KMS-11 (cell line): Measurements from ENCODE around the gene ANLN.

ENCODE experiments used
- H2AFZ ChIP-seq: fragments of 200-600 bp; sonication (generic); 2 replicates; pipeline ENCODE4 v1.6.1; 2016; ENCODE audit warnings: antibody characterized with exemption, mixed run types, low read depth
- H3K27ac ChIP-seq: fragments of 200-600 bp; sonication (generic); 2 replicates; pipeline ENCODE4 v1.6.1; 2016; ENCODE audit warnings: mild to moderate bottlenecking, mixed run types
- H3K27me3 ChIP-seq: fragments of 200-600 bp; sonication (generic); 2 replicates; pipeline ENCODE4 v1.6.1; 2017; ENCODE audit warnings: mild to moderate bottlenecking, low read depth, mixed run types, moderate library complexity; ENCODE audit not compliant: insufficient read depth
- H3K36me3 ChIP-seq: fragments of 200-600 bp; sonication (generic); 2 replicates; pipeline ENCODE4 v1.6.1; 2017; ENCODE audit warnings: mild to moderate bottlenecking, mixed run types; ENCODE audit not compliant: insufficient read depth
- H3K4me1 ChIP-seq: fragments of 200-600 bp; sonication (generic); 2 replicates; pipeline ENCODE4 v1.6.1; 2016; ENCODE audit warnings: mild to moderate bottlenecking, low read depth, mixed run types; ENCODE audit not compliant: poor library complexity, severe bottlenecking
- H3K4me2 ChIP-seq: fragments of 200-600 bp; sonication (generic); 2 replicates; pipeline ENCODE4 v1.7.0; 2016; ENCODE audit warnings: mild to moderate bottlenecking, mixed run types
- H3K4me3 ChIP-seq: fragments of 200-600 bp; sonication (generic); IDR thresholded peaks from 2 replicates; pipeline ENCODE4 v1.6.1; 2017; ENCODE audit warnings: low read depth, low read length, mixed read lengths; ENCODE audit not compliant: insufficient read depth
- H3K79me2 ChIP-seq: fragments of 200-600 bp; sonication (generic); 2 replicates; pipeline ENCODE4 v1.6.1; 2016; ENCODE audit warnings: low read depth, mixed run types; ENCODE audit not compliant: insufficient read depth
- H3K9ac ChIP-seq: fragments of 200-600 bp; sonication (generic); 2 replicates; pipeline ENCODE4 v1.6.1; 2016; ENCODE audit warnings: mild to moderate bottlenecking, mixed run types
- H4K20me1 ChIP-seq: fragments of 200-600 bp; sonication (generic); 2 replicates; pipeline ENCODE4 v1.6.1; 2016; ENCODE audit warnings: mild to moderate bottlenecking, mixed run types; ENCODE audit not compliant: insufficient read depth
- CTCF ChIP-seq: fragments of 200-600 bp; sonication (generic); conservative IDR thresholded peaks from 2 replicates; pipeline ENCODE4 v1.6.1; 2017; ENCODE audit warnings: low read depth, mild to moderate bottlenecking, antibody characterized with exemption, low read length, moderate library complexity, mixed read lengths

Gene ANLN

GRCh38 chr7:36416251-36416650 is 26.6 kb downstream of the ANLN start:
- H3K4me3 ChIP-seq, result no peak overlapping the region
- peaks cover 5% of the 10 kb centered on the region; the same call in 1 of the 2 replicates for H3K36me3 ChIP-seq
- no peaks in the 10 kb centered on the region for H3K4me1 ChIP-seq
- H3K79me2 ChIP-seq, result 0 out of 2 replicates have a peak, but pooled peaks cover 2% of the 10 kb centered on the region
- H3K9ac ChIP-seq, result no peak overlapping the region
- no peak overlapping the region for H2AFZ ChIP-seq
- H4K20me1 ChIP-seq, result no peaks in the 10 kb centered on the region
- H3K27ac ChIP-seq, result no peak overlapping the region
- no peak overlapping the region for H3K4me2 ChIP-seq
- TF ChIP-seq CTCF, result no peak
- H3K27me3 ChIP-seq, result no peaks in the 10 kb centered on the region

GRCh38 chr7:36420307-36420706 is 30.6 kb downstream of the ANLN start:
- H3K9ac ChIP-seq, result no peak overlapping the region

GRCh38 chr7:36422072-36422471 is 32.4 kb downstream of the ANLN start:
- no peak overlapping the region for H3K9ac ChIP-seq
- H3K36me3 ChIP-seq, result peaks cover 12% of the 10 kb centered on the region; the same call in 1 of the 2 replicates
- H3K27me3 ChIP-seq, result no peaks in the 10 kb centered on the region
- no peaks in the 10 kb centered on the region for H3K79me2 ChIP-seq
- no peak for TF ChIP-seq CTCF
- H2AFZ ChIP-seq, result no peak overlapping the region
- H3K4me2 ChIP-seq, result no peak overlapping the region
- H3K27ac ChIP-seq, result no peak overlapping the region
- H3K4me3 ChIP-seq, result no peak overlapping the region
- no peaks in the 10 kb centered on the region for H4K20me1 ChIP-seq
- no peaks in the 10 kb centered on the region for H3K4me1 ChIP-seq

More at GRCh38 chr7:36420307-36420706, 30.6 kb downstream of the ANLN start:
- Histone ChIP-seq H3K27ac (no peak overlapping the region), H3K27me3 (no peaks in the 10 kb centered on the region), H3K79me2 (no peaks in the 10 kb centered on the region), H3K36me3 (peaks cover 5% of the 10 kb centered on the region; the same call in 1 of the 2 replicates), H3K4me1 (no peaks in the 10 kb centered on the region), H2AFZ (no peak overlapping the region), H4K20me1 (no peaks in the 10 kb centered on the region), H3K4me3 (no peak overlapping the region), H3K4me2 (no peak overlapping the region)
- TF ChIP-seq CTCF, result no peak

GRCh38 chr7:36423633-36424032 is 34.0 kb downstream of the ANLN start:
- H3K4me1 ChIP-seq, result no peaks in the 10 kb centered on the region
- no peak overlapping the region for H2AFZ ChIP-seq
- H3K79me2 ChIP-seq, result no peaks in the 10 kb centered on the region
- no peaks in the 10 kb centered on the region for H3K27me3 ChIP-seq
- H3K4me3 ChIP-seq, result no peak overlapping the region
- TF ChIP-seq CTCF, result no peak
- no peak overlapping the region for H3K9ac ChIP-seq
- no peak overlapping the region for H3K4me2 ChIP-seq
- no peaks in the 10 kb centered on the region for H4K20me1 ChIP-seq
- H3K27ac ChIP-seq, result no peak overlapping the region
- peaks cover 14% of the 10 kb centered on the region; the same call in 1 of the 2 replicates for H3K36me3 ChIP-seq
